NCI-H2107 treated with DMSO at 0.1 percent for 48 hours (cell line): ENCODE data around the gene ARL5A.

Source experiments
- DNase-seq: peaks from one replicate; lab custom pipeline; 2025; ENCODE audit not compliant: unreplicated experiment; lab: John Stamatoyannopoulos, UW

The ARL5A gene

DNA sequence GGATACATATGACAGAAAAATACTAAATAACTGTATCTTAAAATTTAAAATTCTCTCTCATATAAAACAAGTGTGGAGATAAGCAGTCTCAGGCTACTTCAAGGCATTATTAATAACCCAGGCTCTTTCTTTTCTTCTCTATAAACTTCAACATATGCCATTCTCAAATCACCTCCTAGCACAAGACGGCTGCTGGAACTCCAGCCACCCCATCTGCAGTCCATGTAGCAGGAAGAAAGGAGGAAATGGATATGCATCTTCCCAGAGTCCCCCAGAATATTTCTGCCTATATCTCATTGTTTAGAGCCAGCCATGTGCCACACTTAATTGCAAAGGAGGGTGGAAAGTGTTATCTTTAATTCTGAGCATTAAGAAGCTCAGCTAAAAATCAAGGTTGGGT, 58.6 kb downstream of the ARL5A start:
- no peak for DNase-seq

DNA sequence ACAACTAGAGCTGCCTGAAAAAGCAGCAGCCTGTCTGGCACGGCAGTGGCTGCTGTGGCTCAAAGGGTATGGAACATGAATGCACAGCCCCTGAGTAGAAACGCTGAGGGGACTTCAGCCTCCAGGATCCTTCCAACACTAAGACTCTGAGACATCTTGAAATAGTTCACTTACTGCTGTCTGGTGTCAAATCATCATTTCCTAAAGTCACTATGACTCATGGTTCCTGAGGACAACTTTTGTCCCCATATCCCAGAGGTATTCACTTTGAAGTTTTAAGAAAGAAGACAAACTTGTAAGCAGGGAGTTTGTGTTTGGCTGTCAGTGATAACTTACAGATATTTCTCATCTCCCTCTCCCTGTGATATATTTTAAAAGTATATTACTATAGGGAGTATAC, 60.7 kb downstream of the ARL5A start:
- no peak for DNase-seq

DNA sequence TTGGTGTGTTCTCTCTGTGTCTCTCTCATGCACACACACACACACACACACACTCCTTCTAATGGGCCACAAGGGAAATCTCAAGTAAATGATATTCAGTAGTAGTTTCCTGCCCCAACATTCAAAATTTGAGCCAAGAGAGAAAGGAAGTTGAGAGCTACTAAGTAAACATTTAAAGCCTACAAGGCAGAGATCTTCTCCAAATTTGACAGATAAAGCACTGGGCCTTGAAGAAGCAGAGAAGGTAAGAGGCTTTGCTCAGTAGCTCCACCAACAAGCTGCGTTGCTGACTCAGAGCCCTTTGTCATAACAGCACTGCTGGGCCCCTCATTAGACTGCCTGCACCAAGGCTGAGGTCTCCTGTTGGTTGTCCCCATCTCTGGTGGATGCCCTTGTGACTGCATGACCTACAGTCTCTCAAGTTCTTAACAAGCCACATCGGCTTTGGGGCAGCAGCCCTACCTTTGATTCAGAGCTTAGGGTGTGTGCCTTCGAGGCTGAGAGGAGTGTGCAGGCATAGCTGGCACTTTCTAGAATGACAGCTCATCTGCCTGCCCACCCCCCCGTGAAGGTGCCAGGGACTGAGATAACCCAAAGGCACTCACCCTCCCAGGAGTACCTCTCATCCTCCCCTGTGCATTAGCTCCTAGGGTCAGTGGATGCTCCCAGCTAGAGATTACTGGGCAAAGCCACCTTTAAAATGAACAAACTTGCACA, 61.6 kb downstream of the ARL5A start:
- no peak for DNase-seq

DNA sequence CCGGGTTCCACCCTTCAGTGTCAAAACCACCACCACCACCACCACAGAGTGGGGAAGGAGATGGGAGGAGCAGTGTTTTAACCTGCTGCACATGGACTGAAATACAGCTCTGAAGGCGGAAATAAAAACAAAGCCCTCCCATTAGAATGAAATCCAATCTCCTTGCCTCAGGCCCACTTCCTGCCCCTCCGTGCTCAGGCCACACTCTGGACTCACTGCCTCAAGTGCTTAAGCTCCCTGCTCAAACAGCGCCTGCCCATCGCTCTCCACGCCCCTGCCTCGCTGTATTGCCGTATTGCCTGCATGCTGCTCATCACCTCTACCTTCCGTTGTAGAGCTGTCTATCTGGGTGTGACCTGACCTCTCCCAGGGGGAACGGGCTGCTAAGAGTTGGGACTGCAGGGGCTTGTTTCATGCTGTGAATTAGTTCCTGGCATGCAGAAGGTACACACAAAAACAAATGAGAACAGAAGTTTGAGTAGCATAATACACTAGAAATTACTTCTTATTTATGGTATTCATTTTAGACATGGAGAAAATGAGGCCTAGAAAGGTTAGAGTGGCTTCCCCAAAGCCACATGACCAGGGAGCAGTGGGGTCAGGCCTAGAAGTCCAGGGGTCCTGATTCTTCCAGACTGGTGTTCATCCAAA, 62.3 kb downstream of the ARL5A start:
- peak; percentile 15 for DNase-seq

DNA sequence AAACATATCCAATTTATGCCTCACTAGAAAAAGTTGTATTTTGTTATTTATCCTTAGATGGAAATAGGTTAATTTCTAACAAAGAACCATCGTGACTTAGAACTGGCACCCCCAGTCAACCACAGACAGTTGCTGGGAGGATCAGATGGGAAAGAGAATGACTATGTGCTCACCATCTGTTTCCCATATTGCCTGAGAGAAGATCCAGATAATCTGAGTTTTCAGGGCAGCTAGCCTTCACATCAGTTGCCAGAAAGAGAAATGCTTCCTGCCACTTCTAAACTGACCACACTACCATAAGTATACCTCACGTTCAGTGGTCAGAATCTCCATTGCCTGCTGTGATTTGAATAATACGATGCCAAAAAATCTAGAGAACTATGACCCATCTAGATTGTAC, 65.5 kb downstream of the ARL5A start:
- no peak for DNase-seq

DNA sequence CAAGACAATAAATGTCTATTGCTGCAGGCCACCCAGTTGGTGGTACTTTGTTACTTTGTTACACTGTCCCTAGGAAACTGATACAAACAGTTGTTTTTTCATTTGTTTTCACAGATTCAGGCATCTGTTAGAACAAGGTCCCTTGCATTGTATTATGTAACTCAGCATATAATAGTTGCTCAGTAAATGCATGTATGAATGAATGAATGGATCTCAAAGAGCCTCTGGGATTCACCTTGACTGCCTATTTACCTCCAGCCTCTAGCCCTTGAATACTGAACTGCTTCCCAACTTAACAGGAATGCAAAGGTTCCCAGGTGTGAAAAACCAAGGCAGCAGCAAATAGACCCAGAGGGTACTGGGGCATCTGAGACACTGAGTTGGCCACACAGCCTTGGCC, 66.5 kb downstream of the ARL5A start:
- no peak for DNase-seq

DNA sequence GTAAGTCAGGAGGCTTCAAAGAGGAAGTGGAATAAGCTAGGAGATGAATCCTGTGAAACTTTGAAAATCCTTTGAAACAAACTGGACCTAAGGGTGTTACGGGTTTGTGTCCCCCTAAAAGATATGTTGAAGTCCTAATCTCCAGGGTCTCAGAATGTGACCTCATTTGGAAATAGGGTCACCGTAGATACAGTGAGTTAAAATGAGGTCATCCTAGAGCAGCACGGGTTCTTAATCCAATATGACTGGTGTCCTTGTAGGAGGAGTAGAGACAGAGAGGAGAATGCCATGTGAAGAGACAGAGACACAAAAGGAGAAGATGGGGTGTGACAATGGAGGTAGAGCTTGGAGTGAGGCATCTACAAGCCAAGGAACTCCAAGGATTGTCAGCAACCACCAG, 67.0 kb downstream of the ARL5A start:
- DNase-seq: no peak

DNA sequence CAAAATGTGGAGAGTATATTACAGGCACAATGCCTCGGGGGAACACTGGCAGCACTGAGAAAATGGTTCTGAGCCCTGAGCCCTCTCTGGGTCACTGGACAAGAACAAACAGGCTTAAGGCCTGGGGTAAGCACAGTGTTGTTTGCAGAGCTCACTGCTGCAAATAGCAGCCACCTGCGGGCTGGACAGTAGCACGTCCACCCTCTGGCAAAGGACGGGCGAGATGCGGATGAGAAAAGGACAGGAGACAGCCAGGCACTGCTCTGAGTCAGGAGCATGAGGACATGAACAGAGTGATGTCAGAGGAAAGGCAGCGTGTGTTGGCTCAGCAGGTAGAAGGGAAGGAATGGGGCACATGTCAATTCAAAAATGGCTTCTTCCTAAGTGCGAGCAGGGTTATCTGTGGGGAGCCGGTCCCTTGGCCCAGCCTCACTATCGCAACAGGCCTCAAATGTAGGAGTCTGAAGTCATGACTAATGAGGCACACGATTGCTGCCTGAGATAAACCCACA, 68.0 kb downstream of the ARL5A start:
- DNase-seq: no peak

DNA sequence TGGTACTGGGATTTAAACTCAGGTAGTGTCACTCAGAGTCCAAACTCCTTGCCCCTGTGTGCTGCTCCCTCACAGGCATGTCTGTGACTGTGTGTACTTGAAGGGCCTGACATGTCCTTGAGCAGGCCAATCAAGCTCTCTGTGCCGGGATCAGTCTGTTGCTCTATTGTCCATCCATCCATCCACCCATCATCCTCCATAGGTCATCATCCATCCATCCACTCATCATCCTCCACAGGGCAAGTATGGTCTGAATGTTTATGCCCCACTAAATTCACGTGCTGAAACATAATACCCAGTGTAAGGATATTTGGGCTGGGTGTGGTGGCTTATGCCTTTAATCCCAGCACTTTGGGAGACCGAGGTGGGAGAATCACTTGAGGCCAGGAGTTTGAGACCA, 69.5 kb downstream of the ARL5A start:
- no peak for DNase-seq

DNA sequence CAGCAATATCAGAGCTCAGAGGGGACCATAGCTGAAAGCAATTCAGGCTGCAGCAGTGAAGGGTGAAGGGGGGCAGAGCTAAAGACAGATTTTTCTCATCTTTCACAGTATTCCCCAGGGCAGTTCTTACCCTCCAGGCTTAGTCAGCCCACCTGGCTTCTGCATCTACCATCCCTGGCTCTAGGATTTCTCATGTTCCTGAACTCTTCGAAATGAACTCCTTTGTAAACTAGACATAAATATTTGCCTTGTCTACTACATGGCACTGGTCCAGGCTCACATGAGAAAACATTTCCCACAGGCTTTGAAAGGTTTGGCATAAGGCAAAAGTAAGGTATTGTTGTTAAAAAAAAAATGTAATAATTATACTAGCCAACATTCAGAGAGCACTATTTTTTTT, 70.4 kb downstream of the ARL5A start:
- peak; percentile 70 for DNase-seq

DNA sequence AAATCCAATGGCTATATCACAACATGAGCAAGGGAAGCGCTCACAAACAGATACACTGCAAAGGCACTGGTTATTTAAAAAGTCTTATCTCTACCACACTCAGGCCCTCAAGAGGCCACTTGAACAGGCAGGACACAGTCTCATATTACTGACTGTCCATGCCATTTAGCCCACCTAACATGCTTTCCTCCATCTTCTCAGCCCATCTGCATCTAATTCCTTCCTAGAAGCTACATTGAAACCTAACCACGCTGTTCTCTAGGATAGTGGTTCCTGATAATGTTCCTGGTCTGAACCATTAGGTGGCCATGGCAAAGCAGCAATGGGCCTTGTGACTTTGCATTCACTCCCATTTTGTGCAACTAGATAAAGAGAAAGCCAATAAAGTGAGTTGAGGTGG, 71.4 kb downstream of the ARL5A start:
- DNase-seq: no peak

DNA sequence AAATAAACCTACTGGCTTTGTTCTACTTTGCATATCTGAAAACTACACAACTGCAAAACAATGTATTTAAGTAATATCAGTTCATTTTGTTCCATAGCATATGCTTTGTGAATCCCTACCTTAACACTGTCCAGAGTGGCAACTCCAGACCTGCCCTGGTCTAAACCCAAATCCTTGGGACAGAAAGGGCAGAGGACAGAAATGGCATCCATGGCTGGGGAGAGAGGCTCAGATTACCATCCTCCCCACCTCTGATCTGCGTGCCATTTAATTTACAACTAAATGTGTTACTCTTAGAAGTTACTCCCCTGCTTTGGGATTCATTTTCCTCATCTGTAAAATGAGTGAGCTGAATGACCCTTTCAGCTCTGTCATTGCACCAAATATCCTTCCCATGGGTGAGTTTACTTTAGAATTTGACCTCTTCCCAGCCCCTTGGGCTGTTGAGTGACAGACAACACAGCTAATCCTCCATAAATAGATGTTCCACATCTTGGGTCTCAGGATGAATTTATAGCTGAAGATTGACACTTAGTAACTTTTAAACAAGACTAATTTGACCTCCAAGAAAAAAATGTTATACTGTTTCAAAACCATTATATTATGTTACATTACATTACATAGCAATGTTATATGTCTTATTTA, 73.8 kb downstream of the ARL5A start:
- no peak for DNase-seq

DNA sequence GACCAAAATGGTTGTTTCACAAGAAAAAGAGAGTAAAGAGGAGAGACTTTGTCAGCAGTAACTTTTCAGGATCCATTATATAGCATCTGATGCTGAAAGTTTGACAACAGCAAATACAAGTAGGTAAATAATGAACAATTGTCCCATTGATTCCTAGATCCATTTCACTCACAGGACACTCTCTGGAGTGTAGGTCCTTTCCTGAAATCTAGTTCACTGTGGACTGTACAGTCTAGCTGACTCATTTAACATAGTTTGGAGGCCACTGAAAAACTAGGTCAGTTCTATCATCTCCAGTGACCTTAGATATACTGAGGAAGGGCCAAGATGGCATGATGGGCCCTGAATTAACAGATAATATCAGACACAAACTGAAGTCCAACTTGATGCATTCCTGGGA, 74.7 kb downstream of the ARL5A start:
- DNase-seq: no peak
